ENCODE results near the gene MGST3. TPM values are rescaled to one million over a fixed set of nuclear protein-coding genes. Genes with fewer than 3 reads are reported as not detected.

The MGST3 gene
- total and polyA plus RNA-seq, 2 of the 4 experiments (the other 2 are of a cell fraction): 159 to 213 TPM

GRCh38 chr1:165697881-165698760, 67.1 kb downstream of the MGST3 start, which contains the start of gene ALDH9A1:
ALDH9A1 (minus strand) TSS chr1:165698562; CDS start chr1:165698558, 4 bp downstream.
- Histone ChIP-seq H2BK15ac (ENCODE audit: low read depth, low read length) (peak within 1 kb of the TSS; percentile 17; the same call in 1 of the 3 replicates), H3K23ac (ENCODE audit: low read depth, low read length) (peak within 1 kb of the TSS; percentile 96), H3K9ac (ENCODE audit: low read depth, low read length) (peak within 1 kb of the TSS; percentile 87), H3K14ac (replicated peaks; ENCODE audit: low read depth, low read length) (peak within 1 kb of the TSS; percentile 94), H4K91ac (ENCODE audit: insufficient read depth, low read depth, low read length) (peak within 1 kb of the TSS; percentile 47), H2BK5ac (ENCODE audit: low read depth, low read length, poor library complexity, severe bottlenecking) (peak within 1 kb of the TSS; percentile 91), H2AFZ (replicated peaks; ENCODE audit: low read length, poor library complexity) (peak within 1 kb of the TSS; percentile 96), H3K4ac (ENCODE audit: low read depth, low read length) (peak within 1 kb of the TSS; percentile 93), H3K9me1 (ENCODE audit: insufficient read depth, low read length) (no peaks in the 10 kb centered on the region), H4K20me1 (ENCODE audit: insufficient read depth, low read length) (no peaks in the 10 kb centered on the region), H2AK9ac (replicated peaks; ENCODE audit: low read depth, low read length, poor library complexity) (peak within 1 kb of the TSS; percentile 82), H3K56ac (ENCODE audit: extremely low read depth, insufficient read depth, low read length) (peak within 1 kb of the TSS; percentile 64; the same call in 1 of the 2 replicates), H3K79me1 (ENCODE audit: low read depth in 1 of 2, low read length in 2 of 2) (peaks cover 2 to 27% of the 10 kb centered on the region in 2 experiments; a peak in 3 of 4 replicates), H3K18ac (ENCODE audit: low read depth, low read length) (peak within 1 kb of the TSS; percentile 80), H2BK120ac (ENCODE audit: low read depth, low read length) (peak within 1 kb of the TSS; percentile 88), H2BK20ac (ENCODE audit: low read depth, low read length) (peak within 1 kb of the TSS; percentile 69; the same call in 1 of the 2 replicates), H2AK5ac (ENCODE audit: low read depth, low read length) (peak within 1 kb of the TSS; percentile 29; the same call in 1 of the 2 replicates), H4K8ac (ENCODE audit: low read depth in 2 of 2, low read length in 2 of 2) (peak within 1 kb of the TSS; percentile 65 to 89), H3K4me2 (ENCODE audit: low read depth, low read length) (peak within 1 kb of the TSS; percentile 96), H3K27ac (ENCODE audit: insufficient read depth, low read length) (peak within 1 kb of the TSS; percentile 94), H3K4me3 (ENCODE audit: insufficient read depth, low read depth, low read length) (peak within 1 kb of the TSS; percentile 70), H3K4me1 (ENCODE audit: control insufficient read depth, insufficient read depth, low read length) (no peaks in the 10 kb centered on the region), H3K9me3 (ENCODE audit: control insufficient read depth, insufficient read depth, low read length) (no peaks in the 10 kb centered on the region), H4K5ac (ENCODE audit: low read depth, low read length) (peak within 1 kb of the TSS; percentile 84), H3K36me3 (ENCODE audit: control insufficient read depth, insufficient read depth, low read length) (no peaks in the 10 kb centered on the region), H3K27me3 (ENCODE audit: control insufficient read depth, insufficient read depth, low read length) (no peaks in the 10 kb centered on the region)
- dilution Hi-C loops (cut with HindIII; ENCODE audit: low sequenced_read_pairs, unreplicated experiment): no loop called here
- TF ChIP-seq POLR2A (IDR thresholded peaks at IDR 0.05; ENCODE audit: low read depth, low read length): peak; percentile 61; the same call in 1 of the 2 replicates
- peak; percentile 23; the same call in 1 of the 2 replicates for TF ChIP-seq CTCF (conservative IDR thresholded peaks at IDR 0.05; ENCODE audit: low read depth, low read length)
- no peak for TF ChIP-seq RFX5 (IDR thresholded peaks at IDR 0.05; ENCODE audit: low read depth, low read length)
- ATAC-seq (ENCODE audit: low read depth) (peak; percentile 96), DNase-seq (peak; percentile 76)
- no TSS peak for BruUV-seq (replicated peaks)
- in situ Hi-C loops (cut with MboI; ENCODE audit: low sequenced_read_pairs): no loop called here
- WGBS, 2 experiments (ENCODE audit: extremely low coverage in 2 of 2, insufficient read length in 1 of 2): 0% methylated on average over 13 of the region's 65 CpGs; no CpG with 5 or more reads in 1 of the 2 experiments
- intact Hi-C loops (cut with micrococcal nuclease): loop anchor here (1.0 kb wide), 3 partner anchors 66 to 97 kb away; partner anchors contain the start of gene TMCO1
- ChIA-PET CTCF (interaction anchor here (0.6 to 0.9 kb wide), 5 partner anchors 10 to 209 kb away, joined by 3 read pairs; no protein-coding TSS in a partner anchor), POLR2A (ENCODE audit: unreplicated experiment) (interaction anchor here (0.6 kb wide), 3 partner anchors 58 to 193 kb away, joined by 3 to 4 read pairs (median 3); no protein-coding TSS in a partner anchor)
